GM12878 (cell line): ENCODE measurements around the gene KEL. TPM values are rescaled to one million over a fixed set of nuclear protein-coding genes. Genes with fewer than 3 reads are reported as not detected.

Source experiments
- ATAC-seq: fragments of 200-7000 bp; cut with Tn5 transposase; 3 replicates; pipeline ENCODE4 v1.9.1; 2020; ENCODE audit warnings: mild to moderate bottlenecking, moderate library complexity
- BruUV-seq: library from RNA; stranded (reverse); fragments of 400-500 nt; replicated peaks from 2 replicates; lab custom pipeline; 2021; lab: Mats Ljungman, UMichigan
- CTCF ChIA-PET: fragments of 300-600 bp; sonication (Branson Sonifier 250); formaldehyde crosslinking; extraction: SDS; loops from one replicate; lab custom pipeline; 2021; ENCODE audit warnings: inconsistent platforms; lab: Yijun Ruan, JAX
- POLR2A ChIA-PET: fragments of 350-600 bp; formaldehyde crosslinking; extraction: SDS; loops from one replicate; lab custom pipeline; 2021; ENCODE audit warnings: inconsistent platforms; lab: Charles Lee
- RAD21 ChIA-PET: fragments of 300-600 bp; sonication (Branson Sonifier 250); formaldehyde crosslinking; loops from one replicate; lab custom pipeline; 2023; ENCODE audit warnings: antibody characterized with exemption; ENCODE audit not compliant: unreplicated experiment; lab: Charles Lee
- SMC1A ChIA-PET: fragments of 300-600 bp; sonication (Branson Sonifier 250); formaldehyde crosslinking; loops from one replicate; lab custom pipeline; 2023; ENCODE audit not compliant: unreplicated experiment, uncharacterized antibody; lab: Charles Lee
- DNase-seq: peaks from one replicate; pipeline ENCODE4 v3.0.0-alpha.2; 2011; ENCODE audit warnings: low read depth, low spot score
- FAIRE-seq: peaks from 3 replicates; lab custom pipeline; 2011; peaks lifted over from hg19 to GRCh38; lab: Jason Lieb, UNC
- H2AFZ ChIP-seq: 2 replicates; pipeline ENCODE4 v1.6.0; 2011; ENCODE audit warnings: low read depth, low read length, control low read depth; ENCODE audit not compliant: control insufficient read depth
- H3K27ac ChIP-seq: 2 replicates; pipeline ENCODE4 v1.5.1; 2011; ENCODE audit warnings: control low read depth; ENCODE audit not compliant: control insufficient read depth, insufficient read depth
- H3K27me3 ChIP-seq, 2 experiments: replicated peaks in 1 of 2; 2 replicates each; pipeline versions ENCODE4 v1.6.0 to v1.6.1; 2011; ENCODE audit warnings: low read length in 1 of 2; ENCODE audit not compliant: control insufficient read depth in 2 of 2, insufficient read depth in 2 of 2
- H3K36me3 ChIP-seq, 2 experiments: 2 replicates each; pipeline ENCODE4 v1.5.1; 2011; ENCODE audit warnings: low read length in 1 of 2; ENCODE audit not compliant: control insufficient read depth in 2 of 2, insufficient read depth in 2 of 2
- H3K4me1 ChIP-seq: 2 replicates; pipeline ENCODE4 v1.6.1; 2011; ENCODE audit warnings: mild to moderate bottlenecking, low read length, moderate library complexity, mixed read lengths; ENCODE audit not compliant: control insufficient read depth, insufficient read depth
- H3K4me2 ChIP-seq: 2 replicates; pipeline ENCODE4 v1.6.0; 2011; ENCODE audit warnings: control low read depth; ENCODE audit not compliant: control insufficient read depth, insufficient read depth
- H3K4me3 ChIP-seq: fragments of 200-600 bp; sonication (generic); 2 replicates; pipeline ENCODE4 v1.5.1; 2016
- H3K79me2 ChIP-seq: 2 replicates; pipeline ENCODE4 v1.6.0; 2011; ENCODE audit warnings: low read length; ENCODE audit not compliant: control insufficient read depth, insufficient read depth
- H3K9ac ChIP-seq: 2 replicates; pipeline ENCODE4 v1.8.0; 2011; ENCODE audit warnings: low read length, control low read depth, mixed read lengths; ENCODE audit not compliant: control insufficient read depth, insufficient read depth
- H3K9me3 ChIP-seq: replicated peaks from 3 replicates; pipeline ENCODE4 v1.5.1; 2011; ENCODE audit warnings: mild to moderate bottlenecking, low read length; ENCODE audit not compliant: control insufficient read depth, insufficient read depth
- H4K20me1 ChIP-seq: 2 replicates; pipeline ENCODE4 v1.6.0; 2011; ENCODE audit not compliant: control insufficient read depth, insufficient read depth
- CBX5 ChIP-seq: sonication (generic); IDR thresholded peaks from 2 replicates; pipeline ENCODE4 v1.6.1; 2016; ENCODE audit warnings: low read depth, moderate library complexity, mild to moderate bottlenecking, inconsistent platforms
- MYC ChIP-seq: IDR thresholded peaks from 2 replicates; pipeline ENCODE4 v1.6.1; 2011; ENCODE audit warnings: mild to moderate bottlenecking, low read length, moderate library complexity, inconsistent platforms; ENCODE audit not compliant: insufficient read depth, insufficient replicate concordance, insufficient read length, severe bottlenecking
- NFIC ChIP-seq: IDR thresholded peaks from 2 replicates; pipeline ENCODE4 v1.6.1; 2012; ENCODE audit warnings: low read depth, mild to moderate bottlenecking, inconsistent platforms, low read length, moderate library complexity
- SMAD1 ChIP-seq: fragments of 450-650 bp; IDR thresholded peaks from 2 replicates; pipeline ENCODE4 v1.6.1; 2018; ENCODE audit warnings: mild to moderate bottlenecking, low read depth; ENCODE audit not compliant: partially characterized antibody
- USF1 ChIP-seq: IDR thresholded peaks from 2 replicates; pipeline ENCODE4 v1.6.1; 2011; ENCODE audit warnings: borderline replicate concordance, low read depth, mild to moderate bottlenecking, moderate library complexity, mixed read lengths, low read length; ENCODE audit not compliant: insufficient read depth; ENCODE audit errors: extremely low read length
- ZBTB33 ChIP-seq: fragments of 450-650 bp; IDR thresholded peaks from 2 replicates; pipeline ENCODE4 v1.6.1; 2017; ENCODE audit warnings: mild to moderate bottlenecking
- WGBS: methylation state at CpG from one replicate; pipeline ENCODE4 v1.1.6; 2016; ENCODE audit warnings: low lambda C conversion rate; ENCODE audit not compliant: insufficient replicate concordance, insufficient coverage; ENCODE audit errors: missing lambda C conversion rate; 5-methylcytosine and 5-hydroxymethylcytosine counted together
- in situ Hi-C: fragments of 300-500 bp; cut with MboI; formaldehyde crosslinking; loops from 9 replicates; pipeline ENCODE4 v1.14.3; 2018; ENCODE audit warnings: mixed read lengths
- intact Hi-C: fragments of 100-400 bp; cut with micrococcal nuclease; formaldehyde crosslinking; loops from one replicate; pipeline ENCODE4 v1.14.2; 2022; ENCODE audit not compliant: unreplicated experiment
- polyA plus RNA-seq, 11 experiments: library from polyadenylated mRNA; depleted of rRNA in 4 of 11; unstranded in 6 of 11; stranded (reverse) in 5 of 11; fragments of >200 nt; fragmentation: Nextera tagmentation in 4 of 11; fragmentation: Illumina TruSeq in 1 of 11; extraction: Ambion mirVana in 4 of 11; extraction: Trizol in 1 of 11; gene quantifications; 1 replicate in 1 of 11; 2 replicates in 10 of 11; pipeline versions ENCODE4 v1.2.1 to v1.2.3, GENCODE V29; 2011 to 2016; ENCODE audit warnings: inconsistent platforms in 2 of 11, missing spikeins in 2 of 11, low read depth in 1 of 11
- total RNA-seq, 4 experiments: library from RNA; depleted of rRNA in 3 of 4; stranded (reverse); fragments of >200 nt in 3 of 4; fragmentation: Illumina TruSeq in 1 of 4; extraction: Trizol in 1 of 4; gene quantifications; 2 replicates each; pipeline versions ENCODE4 v1.2.1 to v1.2.3, GENCODE V29; 2013 to 2021

KEL gene
- total and polyA plus RNA-seq, 10 of the 15 experiments (the other 5 are each of a cell fraction or from before 2014, with no cell fraction given), result 0.10 to 0.73 (median 0.23) TPM; not detected in 2

- no peak for DNase-seq
- H3K27ac ChIP-seq, result no peak overlapping the region
- FAIRE-seq, result no peak
- in situ Hi-C loops (no loop called here), intact Hi-C loops (no loop called here)
- H3K4me1 ChIP-seq, result no peaks in the 10 kb centered on the region
- H2AFZ ChIP-seq, result no peak overlapping the region
- H3K27me3 ChIP-seq, result peaks cover 0 to 3% of the 10 kb centered on the region in 2 experiments; a peak in 2 of 4 replicates
- SMC1A ChIA-PET, result no interaction called here
- BruUV-seq, result no TSS peak
- no peak for ATAC-seq
- no peaks in the 10 kb centered on the region for H3K36me3 ChIP-seq
- no peaks in the 10 kb centered on the region for H3K9me3 ChIP-seq
- CTCF ChIA-PET, result interaction anchor here (0.6 to 2.8 kb wide), 3 partner anchors 21 to 403 kb away, joined by 3 to 7 read pairs (median 3); no protein-coding TSS in a partner anchor
- H3K4me2 ChIP-seq, result no peak overlapping the region
- no peaks in the 10 kb centered on the region for H4K20me1 ChIP-seq
- no peak overlapping the region for H3K4me3 ChIP-seq
- no peak overlapping the region for H3K9ac ChIP-seq
- RAD21 ChIA-PET, result no interaction called here
- TF ChIP-seq CBX5, result no peak
- TF ChIP-seq ZBTB33, result no peak
- no peak for TF ChIP-seq USF1
- no peak for TF ChIP-seq SMAD1
- TF ChIP-seq MYC, result no peak
- TF ChIP-seq NFIC, result no peak
- WGBS, result 32% methylated on average over 3 of the region's 3 CpGs
- no peaks in the 10 kb centered on the region for H3K79me2 ChIP-seq
- POLR2A ChIA-PET, result interaction anchor here (0.7 kb wide), 1 partner anchor 240 kb away, joined by 3 read pairs; no protein-coding TSS in a partner anchor
These were observed 44.7 kb downstream of the KEL start for GRCh38 chr7:142917447-142917846.
